Stimulated activated CD8-positive, alpha-beta memory T cell treated with anti-CD3 and anti-CD28 coated beads, Interleukin-12 subunit alpha, Interleukin-12 subunit beta, amount 100 ng/mL, for 1 hour (primary cell): Measurements from ENCODE around the gene RAB35.

ENCODE experiments used
- DNase-seq: peaks from one replicate; pipeline ENCODE4 v3.0.0-alpha.2; 2020; ENCODE audit warnings: low read depth

The RAB35 gene

GRCh38 chr12:120116441-120116791 is at the start of gene RAB35:
Gene RAB35 (minus strand): TSS chr12:120116753. CDS start chr12:120116650, 103 bp downstream.
- DNase-seq: no peak

DNA sequence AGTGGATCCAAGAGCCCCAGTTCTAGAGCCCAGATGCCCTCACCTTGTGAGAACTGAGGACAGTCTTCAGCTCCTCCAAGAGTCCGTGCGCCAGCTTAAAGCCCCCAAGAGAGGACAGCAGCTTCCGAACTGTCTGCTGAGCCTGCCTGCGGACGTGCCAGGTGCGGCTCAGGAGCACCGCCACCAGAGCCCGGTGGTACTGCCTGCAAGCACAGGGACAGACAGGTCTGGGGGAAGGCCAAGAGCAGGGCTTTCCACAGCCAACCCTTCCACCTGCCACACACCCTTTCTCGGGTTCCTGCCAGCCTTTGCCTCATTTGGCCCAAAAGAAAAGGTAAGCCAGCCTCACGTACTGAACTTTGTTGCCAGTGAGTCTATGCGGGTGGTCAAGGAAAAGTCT is 47.7 kb upstream of the RAB35 start:
- no peak for DNase-seq

- DNase-seq: no peak
These were observed 46.2 kb upstream of the RAB35 start for GRCh38 chr12:120162763-120163162.

DNA sequence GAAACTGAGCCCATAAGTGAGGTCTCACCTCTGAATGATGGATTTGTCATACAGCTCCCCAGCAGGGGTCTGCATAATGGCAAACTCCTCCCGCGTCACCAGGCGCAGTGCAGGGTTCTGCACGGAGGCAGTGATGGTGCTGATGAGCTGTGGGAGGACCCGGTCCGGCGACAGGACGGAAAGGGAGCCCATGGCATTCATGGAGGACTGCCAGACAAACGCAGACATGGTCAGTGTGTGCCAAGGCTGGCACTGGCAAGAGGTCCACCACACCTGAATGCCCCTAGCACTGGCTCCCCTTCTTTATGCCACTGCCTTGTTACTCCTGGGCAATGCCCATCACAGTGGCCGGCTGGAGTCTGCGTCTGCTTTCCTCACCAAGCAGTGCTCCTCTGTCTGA is 45.3 kb upstream of the RAB35 start:
- no peak for DNase-seq

- no peak for DNase-seq
These were observed 43.1 kb upstream of the RAB35 start for GRCh38 chr12:120159509-120160237.

DNA sequence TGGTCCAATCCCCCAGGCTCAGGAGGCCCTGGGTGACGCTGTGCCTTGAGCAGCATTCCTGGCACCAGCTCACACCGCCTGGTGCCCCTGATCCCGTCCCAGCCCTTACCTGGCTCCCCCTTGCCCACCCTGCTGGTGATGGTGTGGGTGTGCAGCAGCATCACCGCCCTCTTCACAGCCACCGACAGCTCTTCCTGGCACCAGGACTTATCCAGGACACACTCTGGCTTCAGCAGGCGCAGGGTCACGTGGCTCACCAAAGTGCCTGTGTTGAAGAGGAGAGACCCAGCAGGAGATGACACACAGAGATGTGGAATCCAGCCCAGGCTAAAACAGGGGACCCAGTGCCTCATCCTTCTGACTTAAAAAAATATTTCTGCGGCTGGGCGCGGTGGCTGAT is 41.8 kb upstream of the RAB35 start:
- no peak for DNase-seq

GRCh38 chr12:120157678-120158077 is 41.1 kb upstream of the RAB35 start:
- no peak for DNase-seq

GRCh38 chr12:120156315-120157259 is 40.0 kb upstream of the RAB35 start:
- no peak for DNase-seq

GRCh38 chr12:120155072-120155471 is 38.5 kb upstream of the RAB35 start:
- no peak for DNase-seq

GRCh38 chr12:120150919-120151525 is 34.5 kb upstream of the RAB35 start:
- DNase-seq: no peak

GRCh38 chr12:120148011-120148410 is 31.5 kb upstream of the RAB35 start:
- DNase-seq: no peak

GRCh38 chr12:120145164-120145563 is 28.6 kb upstream of the RAB35 start:
- DNase-seq: no peak

GRCh38 chr12:120144215-120144614 is 27.7 kb upstream of the RAB35 start:
- DNase-seq: no peak

DNA sequence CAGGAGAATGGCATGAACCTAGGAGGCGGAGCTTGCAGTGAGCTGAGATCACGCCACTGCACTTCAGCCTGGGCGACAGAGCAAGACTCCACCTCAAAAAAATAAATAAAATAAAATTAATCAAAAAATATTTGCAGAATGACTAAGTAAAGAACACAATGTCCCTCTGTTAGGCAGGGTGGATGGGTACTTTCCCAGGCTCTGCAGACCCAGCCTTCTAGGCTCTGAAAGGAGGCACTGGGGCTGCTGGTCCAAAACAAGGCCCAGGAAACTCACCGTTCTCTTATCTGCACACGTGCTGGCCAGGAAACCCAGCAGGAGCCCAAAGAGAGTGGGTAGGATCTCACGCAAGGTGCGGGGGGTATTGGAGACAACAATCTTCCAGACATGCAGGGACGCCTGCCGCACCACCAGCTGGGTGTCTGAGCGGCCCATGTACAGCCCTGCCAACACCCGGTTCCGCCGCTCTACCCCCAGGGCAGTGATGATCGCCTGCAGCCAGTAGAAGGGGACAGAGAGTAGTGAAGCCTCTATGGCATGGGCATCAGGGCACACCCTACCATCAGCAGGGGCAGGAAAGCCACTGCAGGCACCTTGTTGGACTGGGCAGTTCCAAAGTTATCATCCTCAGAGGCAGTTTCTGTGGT is 25.8 kb upstream of the RAB35 start:
- DNase-seq: no peak

DNA sequence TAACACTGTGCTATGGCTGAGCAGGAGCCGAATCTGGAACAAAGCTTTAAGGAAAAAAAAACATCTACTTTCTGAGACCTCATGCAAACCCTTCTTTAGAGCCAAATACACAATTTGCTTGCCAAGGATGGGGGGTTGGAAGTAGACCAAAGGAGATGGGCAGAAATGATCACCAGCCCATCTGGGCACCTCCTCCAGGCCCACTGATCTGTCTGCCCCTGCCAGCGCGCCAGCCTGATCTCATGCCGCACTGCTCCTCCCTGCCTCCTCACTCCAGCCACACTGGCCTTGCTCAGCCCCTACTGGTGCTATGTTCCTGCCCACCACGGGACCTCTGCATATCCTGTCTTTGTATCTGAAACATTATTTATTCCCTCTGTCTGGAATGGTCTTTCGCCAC is 24.8 kb upstream of the RAB35 start:
- DNase-seq: no peak

GRCh38 chr12:120140603-120141002 is 24.1 kb upstream of the RAB35 start:
- no peak for DNase-seq

DNA sequence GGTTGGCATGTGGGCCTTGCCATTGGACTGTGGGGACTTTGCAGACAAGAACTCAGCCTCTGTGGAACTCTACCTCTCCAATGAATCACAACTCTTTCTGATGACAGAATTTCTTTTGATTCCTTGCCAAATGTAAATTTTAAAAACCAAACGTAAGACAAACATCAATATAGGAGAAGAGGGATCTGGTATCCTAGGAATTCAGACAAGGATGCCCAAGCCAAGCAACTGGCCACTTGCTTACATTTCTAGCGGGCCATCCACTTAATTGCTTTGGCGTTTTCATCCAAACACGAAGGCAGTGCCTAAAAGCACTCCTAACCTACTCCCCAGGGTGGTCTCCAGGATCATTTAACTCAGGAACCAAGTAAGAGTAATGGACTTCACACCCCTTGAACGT is 23.4 kb upstream of the RAB35 start:
- DNase-seq: no peak

- no peak for DNase-seq
These were observed 21.8 kb upstream of the RAB35 start for GRCh38 chr12:120138366-120138765.

DNA sequence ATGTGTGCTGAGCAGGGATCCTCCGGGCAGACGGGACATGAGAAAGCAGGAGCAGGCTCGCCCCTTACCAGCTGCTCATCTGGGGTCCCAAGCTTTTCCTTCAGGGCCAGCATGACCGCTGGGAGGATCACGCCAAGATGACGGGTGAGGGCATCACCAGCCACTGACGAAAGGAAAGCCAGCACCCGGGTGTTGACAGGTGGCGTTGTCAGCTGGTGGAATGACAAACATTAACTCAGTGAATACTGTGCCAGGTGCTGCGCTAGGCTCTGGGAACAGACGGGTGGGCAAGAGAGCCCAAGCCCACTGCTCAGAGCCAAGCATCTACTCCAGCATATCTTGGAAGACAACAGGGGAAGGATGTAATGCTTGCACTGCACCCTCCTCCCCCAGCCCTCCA is 21.3 kb upstream of the RAB35 start:
- DNase-seq: no peak

DNA sequence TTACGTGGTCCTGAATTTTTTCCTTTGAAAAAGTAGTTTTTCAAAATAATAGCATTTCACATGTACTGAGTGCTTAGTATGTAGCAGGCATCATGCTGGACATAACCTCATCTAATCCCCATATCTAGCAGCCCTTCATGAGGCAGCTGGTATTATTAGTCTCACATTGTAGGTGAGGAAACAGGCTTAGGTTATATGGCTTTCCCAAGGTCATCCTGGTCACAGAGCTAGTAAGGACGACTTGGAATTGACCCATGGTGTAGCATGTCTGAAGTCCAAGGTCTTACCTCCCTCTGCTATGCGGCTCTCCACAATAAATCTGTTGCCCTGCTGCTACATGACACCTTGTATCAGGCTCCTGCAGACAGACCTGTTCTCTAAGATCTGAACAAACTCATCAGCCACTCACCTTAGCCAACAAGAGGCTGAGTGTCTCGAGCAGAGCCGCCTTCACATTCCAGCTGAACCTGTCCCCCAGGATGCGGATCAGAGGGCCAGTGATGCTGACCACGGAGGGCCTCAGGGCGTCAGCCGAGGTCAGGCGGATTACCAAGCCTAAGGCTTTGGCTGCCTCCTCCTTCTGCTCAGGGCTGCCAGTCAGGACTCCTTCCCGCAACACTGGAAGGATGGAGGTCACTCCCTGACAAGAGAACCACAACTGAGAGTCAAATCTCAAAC is 19.7 kb upstream of the RAB35 start:
- no peak for DNase-seq

GRCh38 chr12:120134307-120134980 is 17.9 kb upstream of the RAB35 start:
- DNase-seq: no peak
